H1 (cell line): ENCODE measurements around the gene UBE2E2. TPM values are rescaled to one million over a fixed set of nuclear protein-coding genes. Genes with fewer than 3 reads are reported as not detected.

Source experiments
- CTCF ChIA-PET: fragments of 300-600 bp; sonication (Branson Sonifier 250); formaldehyde crosslinking; loops from one replicate; lab custom pipeline; 2021; ENCODE audit not compliant: partially characterized antibody; lab: Charles Lee
- POLR2A ChIA-PET: fragments of 300-600 bp; sonication (Branson Sonifier 250); formaldehyde crosslinking; loops from one replicate; lab custom pipeline; 2021; ENCODE audit warnings: inconsistent platforms; ENCODE audit not compliant: partially characterized antibody; lab: Charles Lee
- DNase-seq, 2 experiments: peaks; one replicate each; pipeline versions ENCODE4 v3.0.0 to v3.0.0-alpha.2; 2010 to 2022; ENCODE audit warnings: low spot score in 2 of 2, low read depth in 1 of 2, mixed read lengths in 1 of 2
- FAIRE-seq: peaks from 2 replicates; lab custom pipeline; 2011; peaks lifted over from hg19 to GRCh38; lab: Jason Lieb, UNC
- H2AFZ ChIP-seq: 2 replicates; pipeline ENCODE4 v1.8.1; 2012; ENCODE audit warnings: low read length, inconsistent platforms
- H2AK5ac ChIP-seq: 2 replicates; pipeline ENCODE4 v1.6.1; 2013; ENCODE audit warnings: low read depth, low read length
- H2BK120ac ChIP-seq: replicated peaks from 2 replicates; pipeline ENCODE3; 2013; ENCODE audit warnings: low read depth, low read length, inconsistent platforms
- H2BK12ac ChIP-seq: 2 replicates; pipeline ENCODE4 v1.6.1; 2013; ENCODE audit warnings: low read depth, low read length
- H2BK15ac ChIP-seq: 2 replicates; pipeline ENCODE4 v1.6.1; 2013; ENCODE audit warnings: low read length
- H2BK20ac ChIP-seq: 2 replicates; pipeline ENCODE4 v1.6.1; 2013; ENCODE audit warnings: low read length
- H2BK5ac ChIP-seq: 2 replicates; pipeline ENCODE4 v1.6.1; 2013; ENCODE audit warnings: low read depth, low read length
- H3K14ac ChIP-seq: 2 replicates; pipeline ENCODE4 v1.6.1; 2013; ENCODE audit warnings: inconsistent platforms; ENCODE audit not compliant: insufficient read length
- H3K18ac ChIP-seq: 2 replicates; pipeline ENCODE4 v1.6.1; 2013; ENCODE audit warnings: low read length; ENCODE audit errors: extremely low read depth
- H3K23ac ChIP-seq: 2 replicates; pipeline ENCODE4 v1.6.1; 2013; ENCODE audit warnings: inconsistent platforms; ENCODE audit not compliant: insufficient read length
- H3K23me2 ChIP-seq: 2 replicates; pipeline ENCODE4 v1.6.1; 2013; ENCODE audit warnings: low read depth, low read length
- H3K27ac ChIP-seq: 2 replicates; pipeline ENCODE4 v1.6.1; 2011; ENCODE audit warnings: low read depth, low read length, inconsistent platforms
- H3K27me3 ChIP-seq, 4 experiments: replicated peaks in 1 of 4; 1 replicate in 1 of 4; 2 replicates in 3 of 4; pipeline versions ENCODE4 v1.6.1 to v1.8.1; 2011 to 2013; ENCODE audit warnings: low read length in 3 of 4, mild to moderate bottlenecking in 3 of 4, inconsistent platforms in 2 of 4, mixed read lengths in 2 of 4, moderate library complexity in 1 of 4; ENCODE audit not compliant: control insufficient read depth in 3 of 4, insufficient read depth in 3 of 4; ENCODE audit errors: extremely low read depth in 1 of 4
- H3K36me3 ChIP-seq, 4 experiments: 2 replicates each; pipeline versions ENCODE4 v1.6.1 to v1.8.1; 2011 to 2013; ENCODE audit warnings: mild to moderate bottlenecking in 4 of 4, low read length in 3 of 4, moderate library complexity in 2 of 4, control low read depth in 1 of 4, inconsistent platforms in 1 of 4; ENCODE audit not compliant: insufficient read depth in 4 of 4, control insufficient read depth in 2 of 4
- H3K4ac ChIP-seq: replicated peaks from 2 replicates; pipeline ENCODE3; 2013; ENCODE audit warnings: low read length, low read depth, mixed read lengths, inconsistent platforms; ENCODE audit not compliant: insufficient read length
- H3K4me1 ChIP-seq, 4 experiments: replicated peaks in 1 of 4; 1 replicate in 1 of 4; 2 replicates in 3 of 4; pipeline versions ENCODE4 v1.6.1 to v1.8.1; 2011 to 2013; ENCODE audit warnings: low read length in 3 of 4, inconsistent platforms in 2 of 4, mixed read lengths in 1 of 4; ENCODE audit not compliant: insufficient read depth in 4 of 4, control insufficient read depth in 3 of 4
- H3K4me2 ChIP-seq, 2 experiments: 2 replicates each; pipeline versions ENCODE4 v1.6.1 to v1.8.1; 2011 to 2013; ENCODE audit warnings: low read depth in 2 of 2, low read length in 2 of 2, control low read depth in 1 of 2, inconsistent platforms in 1 of 2, mild to moderate bottlenecking in 1 of 2; ENCODE audit not compliant: insufficient read depth in 1 of 2
- H3K4me3 ChIP-seq, 4 experiments: fragments of 200-600, 300-600 bp in 1 of 4; sonication (generic), shearing (Covaris generic), sonication (Bioruptor Twin) in 1 of 4; 2 replicates each; pipeline versions ENCODE4 v1.5.1 to v1.8.1; 2011 to 2016; ENCODE audit warnings: low read length in 4 of 4, low read depth in 3 of 4, control low read depth in 2 of 4, inconsistent platforms in 2 of 4, mild to moderate bottlenecking in 2 of 4, mixed read lengths in 1 of 4, moderate library complexity in 1 of 4; ENCODE audit not compliant: insufficient read depth in 2 of 4; ENCODE audit errors: extremely low read depth in 1 of 4
- H3K56ac ChIP-seq: replicated peaks from 2 replicates; pipeline ENCODE3; 2013; ENCODE audit warnings: low read depth, mild to moderate bottlenecking, mixed read lengths, low read length, inconsistent platforms; ENCODE audit not compliant: insufficient read length
- H3K79me1 ChIP-seq: 2 replicates; pipeline ENCODE4 v1.6.1; 2013; ENCODE audit warnings: low read depth, low read length, control low read depth
- H3K79me2 ChIP-seq, 2 experiments: 2 replicates each; pipeline versions ENCODE4 v1.6.1 to v1.8.1; 2012 to 2013; ENCODE audit warnings: low read length in 2 of 2, mild to moderate bottlenecking in 2 of 2, inconsistent platforms in 1 of 2; ENCODE audit not compliant: insufficient read depth in 2 of 2, control insufficient read depth in 1 of 2
- H3K9ac ChIP-seq, 4 experiments: replicated peaks in 1 of 4; 1 replicate in 1 of 4; 2 replicates in 3 of 4; pipeline versions ENCODE4 v1.6.1 to v1.8.1; 2011 to 2013; ENCODE audit warnings: low read depth in 3 of 4, low read length in 3 of 4, control low read depth in 2 of 4, mild to moderate bottlenecking in 2 of 4, moderate library complexity in 2 of 4, inconsistent platforms in 1 of 4; ENCODE audit errors: extremely low read depth in 1 of 4
- H3K9me3 ChIP-seq, 2 experiments: 2 replicates each; pipeline versions ENCODE4 v1.6.1 to v1.8.1; 2012 to 2013; ENCODE audit warnings: mild to moderate bottlenecking in 2 of 2, moderate library complexity in 2 of 2, control low read depth in 1 of 2, inconsistent platforms in 1 of 2, low read depth in 1 of 2, low read length in 1 of 2, mixed read lengths in 1 of 2; ENCODE audit not compliant: insufficient read depth in 2 of 2
- H4K20me1 ChIP-seq, 2 experiments: replicated peaks in 1 of 2; 2 replicates each; pipeline versions ENCODE3 to v1.8.1; 2011 to 2013; ENCODE audit warnings: inconsistent platforms in 2 of 2, low read length in 2 of 2, mild to moderate bottlenecking in 1 of 2; ENCODE audit not compliant: insufficient read depth in 2 of 2, control insufficient read depth in 1 of 2
- H4K5ac ChIP-seq: 2 replicates; pipeline ENCODE4 v1.6.1; 2013; ENCODE audit warnings: low read length, low read depth, mixed read lengths, inconsistent platforms; ENCODE audit not compliant: insufficient read length
- H4K8ac ChIP-seq: 2 replicates; pipeline ENCODE4 v1.8.0; 2013; ENCODE audit warnings: mild to moderate bottlenecking, moderate library complexity, low read length, inconsistent platforms; ENCODE audit not compliant: insufficient read depth; ENCODE audit errors: extremely low read depth
- H4K91ac ChIP-seq: replicated peaks from 2 replicates; pipeline ENCODE3; 2013; ENCODE audit warnings: low read length, mixed read lengths, inconsistent platforms; ENCODE audit not compliant: insufficient read length
- ATF2 ChIP-seq: IDR thresholded peaks from 2 replicates; pipeline ENCODE4 v1.6.1; 2012; ENCODE audit warnings: low read length, inconsistent platforms
- BCL11A ChIP-seq, 2 experiments: IDR thresholded peaks; one replicate each; pipeline ENCODE4 v1.6.1; 2011; ENCODE audit warnings: low read depth in 2 of 2, low read length in 2 of 2, mild to moderate bottlenecking in 2 of 2
- HDAC2 ChIP-seq, 2 experiments: fragments of 300-600 bp in 1 of 2; sonication (generic) in 1 of 2; IDR thresholded peaks; 2 replicates each; pipeline ENCODE4 v1.6.1; 2011 to 2012; ENCODE audit warnings: low read depth in 2 of 2, low read length in 2 of 2, mild to moderate bottlenecking in 2 of 2, moderate library complexity in 2 of 2, borderline replicate concordance in 1 of 2, inconsistent platforms in 1 of 2
- HDAC6 ChIP-seq: IDR thresholded peaks from one replicate; pipeline ENCODE4 v1.7.1; 2012; ENCODE audit warnings: low read depth, mild to moderate bottlenecking, inconsistent platforms, low read length, moderate library complexity
- JUND ChIP-seq: IDR thresholded peaks from 2 replicates; pipeline ENCODE4 v1.6.1; 2011; ENCODE audit warnings: mild to moderate bottlenecking, improper control_type of control experiment, low read length
- POLR2AphosphoS5 ChIP-seq: IDR thresholded peaks from 2 replicates; pipeline ENCODE4 v1.6.1; 2011; ENCODE audit warnings: low read depth, low read length
- SAP30 ChIP-seq: fragments of 300-600 bp; sonication (generic); IDR thresholded peaks from 2 replicates; pipeline ENCODE4 v1.7.1; 2012; ENCODE audit warnings: low read length, moderate library complexity, mild to moderate bottlenecking, inconsistent platforms; ENCODE audit not compliant: insufficient read depth, insufficient replicate concordance
- TAF1 ChIP-seq: IDR thresholded peaks from 2 replicates; pipeline ENCODE4 v1.6.1; 2011; ENCODE audit warnings: mild to moderate bottlenecking, low read depth, low read length
- ZNF274 ChIP-seq: IDR thresholded peaks from 2 replicates; pipeline ENCODE4 v1.7.0; 2012; ENCODE audit warnings: low read length, borderline replicate concordance; ENCODE audit errors: extremely low read depth
- WGBS, 2 experiments: shearing (Covaris generic) in 1 of 2; methylation state at CpG; one replicate each; pipeline versions ENCODE4 v1.1.6 to v1.1.7; 2013 to 2015; ENCODE audit warnings: low lambda C conversion rate in 2 of 2, mixed read lengths in 2 of 2, inconsistent platforms in 1 of 2, low coverage in 1 of 2, missing lambda C conversion rate in 1 of 2; ENCODE audit not compliant: insufficient replicate concordance in 2 of 2, insufficient coverage in 1 of 2, insufficient read length in 1 of 2; ENCODE audit errors: extremely low coverage in 1 of 2, missing lambda C conversion rate in 1 of 2; 5-methylcytosine and 5-hydroxymethylcytosine counted together
- polyA plus RNA-seq, 7 experiments: library from polyadenylated mRNA; depleted of rRNA in 3 of 7; stranded (reverse) in 5 of 7; unstranded in 2 of 7; fragments of >200 nt in 5 of 7; fragments of 200-250 nt in 2 of 7; gene quantifications; 1 replicate in 5 of 7; 2 replicates in 1 of 7; 4 replicates in 1 of 7; pipeline versions ENCODE4 v1.2.1 to v1.2.3, GENCODE V29; 2011 to 2013; ENCODE audit warnings: missing spikeins in 2 of 7, mixed read lengths in 2 of 7
- total RNA-seq: library from RNA; stranded (reverse); fragmentation: NEBNext Ultra II Directional; extraction: Animal tissue kit (Norgen Biotek cat#: 25700); gene quantifications from 2 replicates; pipeline ENCODE4 v1.2.1, GENCODE V29; 2021

Gene UBE2E2
- total and polyA plus RNA-seq, 2 of the 8 experiments (the other 6 are each of a cell fraction or from before 2014, with no cell fraction given) = 57.6 to 70.6 TPM

GRCh38 chr3:23159929-23160328 is 43.2 kb upstream of the UBE2E2 start:
- no peaks in the 10 kb centered on the region for H3K36me3 ChIP-seq
- no peak overlapping the region for H2BK12ac ChIP-seq
- H2BK5ac ChIP-seq = no peak overlapping the region
- WGBS, 2 experiments = 78% methylated on average over 2 of the region's 2 CpGs; no CpG with 5 or more reads in 1 of the 2 experiments
- H3K79me2 ChIP-seq = no peaks in the 10 kb centered on the region
- no peak overlapping the region for H3K18ac ChIP-seq
- H2AK5ac ChIP-seq = no peak overlapping the region
- H3K23me2 ChIP-seq = no peaks in the 10 kb centered on the region
- H2BK20ac ChIP-seq = no peak overlapping the region
- H3K23ac ChIP-seq = no peak overlapping the region
- no peak overlapping the region for H4K5ac ChIP-seq
- H3K4me1 ChIP-seq = no peaks in the 10 kb centered on the region; a peak in 2 of 7 replicates
- H3K79me1 ChIP-seq = no peaks in the 10 kb centered on the region
- ChIA-PET CTCF (interaction anchor here (0.6 kb wide), 1 partner anchor 101 kb away, joined by 3 read pairs; no protein-coding TSS in a partner anchor), POLR2A (no interaction called here)
- H3K4ac ChIP-seq = no peak overlapping the region
- peaks cover 0 to 1% of the 10 kb centered on the region in 2 experiments for H4K20me1 ChIP-seq
- H3K9me3 ChIP-seq = 0 out of 4 replicates have a peak, but pooled peaks cover 0 to 2% of the 10 kb centered on the region in 2 experiments
- H3K4me3 ChIP-seq = no peak overlapping the region
- no peaks in the 10 kb centered on the region for H3K27me3 ChIP-seq
- no peak overlapping the region for H4K91ac ChIP-seq
- DNase-seq (no peak), FAIRE-seq (no peak)
- H4K8ac ChIP-seq = no peak overlapping the region
- H3K14ac ChIP-seq = no peak overlapping the region
- no peak overlapping the region for H2AFZ ChIP-seq
- H3K27ac ChIP-seq = no peak overlapping the region
- H3K4me2 ChIP-seq = no peak overlapping the region
- no peak overlapping the region for H2BK120ac ChIP-seq
- no peak overlapping the region for H2BK15ac ChIP-seq
- H3K9ac ChIP-seq = no peak overlapping the region
- H3K56ac ChIP-seq = no peak overlapping the region
- TF ChIP-seq ATF2 (no peak), HDAC2 (IDR thresholded peaks at IDR 0.05; ENCODE audit: borderline replicate concordance in 1 of 2, low read depth in 2 of 2, low read length in 2 of 2) (no peak), SAP30 (no peak), ZNF274 (no peak), JUND (no peak), BCL11A (IDR thresholded peaks at IDR 0.05; ENCODE audit: low read depth in 2 of 2, low read length in 2 of 2) (no peak), HDAC6 (no peak), TAF1 (no peak), POLR2AphosphoS5 (no peak)
